MM.1S (cell line): ENCODE measurements around the gene DGUOK.

Source experiments
- DNase-seq: peaks from one replicate; pipeline ENCODE4 v3.0.0-alpha.2; 2015
- H2AFZ ChIP-seq: fragments of 300-600 bp; sonication (generic); 2 replicates; pipeline ENCODE4 v1.6.0; 2016; ENCODE audit warnings: antibody characterized with exemption, low read length
- H3F3A ChIP-seq: fragments of 300-600 bp; sonication (generic); 2 replicates; pipeline ENCODE4 v1.6.1; 2016; ENCODE audit warnings: mild to moderate bottlenecking, antibody characterized with exemption, low read length, moderate library complexity, mixed read lengths; ENCODE audit not compliant: insufficient read depth
- H3K27ac ChIP-seq: fragments of 300-600 bp; sonication (generic); 2 replicates; pipeline ENCODE4 v1.5.1; 2016; ENCODE audit warnings: mild to moderate bottlenecking, low read length
- H3K27me3 ChIP-seq: fragments of 300-600 bp; sonication (generic); replicated peaks from 2 replicates; pipeline ENCODE4 v1.6.0; 2016; ENCODE audit warnings: low read length; ENCODE audit not compliant: insufficient read depth
- H3K36me3 ChIP-seq: fragments of 300-600 bp; sonication (generic); replicated peaks from 2 replicates; pipeline ENCODE4 v1.6.1; 2016; ENCODE audit warnings: mild to moderate bottlenecking, low read length, mixed read lengths; ENCODE audit not compliant: insufficient read depth
- H3K4me1 ChIP-seq: fragments of 300-600 bp; sonication (generic); 2 replicates; pipeline ENCODE4 v1.6.1; 2016; ENCODE audit warnings: low read length, mixed read lengths
- H3K4me2 ChIP-seq: fragments of 300-600 bp; sonication (generic); 2 replicates; pipeline ENCODE4 v1.6.0; 2016; ENCODE audit warnings: low read depth, low read length
- H3K4me3 ChIP-seq: fragments of 300-600 bp; sonication (generic); 2 replicates; pipeline ENCODE4 v1.5.1; 2016; ENCODE audit warnings: low read length, mixed read lengths
- H3K79me2 ChIP-seq: fragments of 300-600 bp; sonication (generic); 2 replicates; pipeline ENCODE4 v1.6.1; 2016; ENCODE audit warnings: mixed run types, low read length, mixed read lengths
- H3K9ac ChIP-seq: fragments of 300-600 bp; sonication (generic); 2 replicates; pipeline ENCODE4 v1.6.1; 2016; ENCODE audit warnings: low read length, mixed read lengths
- H3K9me2 ChIP-seq: fragments of 300-600 bp; sonication (generic); replicated peaks from 2 replicates; pipeline ENCODE4 v1.6.1; 2016; ENCODE audit warnings: mild to moderate bottlenecking, low read length, mixed read lengths; ENCODE audit not compliant: insufficient read depth
- H3K9me3 ChIP-seq: fragments of 300-600 bp; sonication (generic); replicated peaks from 2 replicates; pipeline ENCODE4 v1.6.1; 2016; ENCODE audit warnings: mild to moderate bottlenecking, low read length, mixed read lengths; ENCODE audit not compliant: insufficient read depth
- H4K20me1 ChIP-seq: fragments of 300-600 bp; sonication (generic); 2 replicates; pipeline ENCODE4 v1.6.1; 2016; ENCODE audit warnings: mild to moderate bottlenecking, low read length, moderate library complexity, mixed read lengths; ENCODE audit not compliant: insufficient read depth
- CTCF ChIP-seq: fragments of 300-600 bp; sonication (generic); IDR thresholded peaks from 2 replicates; pipeline ENCODE4 v1.5.1; 2016; ENCODE audit warnings: antibody characterized with exemption, low read length, mixed read lengths
- EZH2 ChIP-seq: fragments of 300-600 bp; sonication (generic); optimal IDR thresholded peaks from 2 replicates; pipeline ENCODE3; 2017; ENCODE audit warnings: low read depth, mild to moderate bottlenecking, antibody characterized with exemption, low read length, mixed read lengths
- EZH2phosphoT487 ChIP-seq: fragments of 300-600 bp; sonication (generic); IDR thresholded peaks from 2 replicates; pipeline ENCODE4 v1.6.1; 2018; ENCODE audit warnings: antibody characterized with exemption, low read length

The DGUOK gene

GRCh38 chr2:73980566-73980965, 53.9 kb downstream of the DGUOK start:
- 0 out of 2 replicates have a peak, but pooled peaks cover 16% of the 10 kb centered on the region for H3K27me3 ChIP-seq
- H3F3A ChIP-seq: peaks cover 16% of the 10 kb centered on the region

GRCh38 chr2:73981081-73982001, 54.7 kb downstream of the DGUOK start:
- Histone ChIP-seq H3K4me1 (peaks cover 6% of the 10 kb centered on the region), H3F3A (peaks cover 16% of the 10 kb centered on the region), H3K27me3 (0 out of 2 replicates have a peak, but pooled peaks cover 16% of the 10 kb centered on the region), H3K36me3 (no peaks in the 10 kb centered on the region), H3K79me2 (peaks cover 9% of the 10 kb centered on the region), H3K9ac (no peak overlapping the region), H3K27ac (no peak overlapping the region), H3K4me3 (peak overlapping the region; percentile 43), H3K9me2 (no peaks in the 10 kb centered on the region), H4K20me1 (no peaks in the 10 kb centered on the region), H3K4me2 (peak overlapping the region; percentile 64), H3K9me3 (no peaks in the 10 kb centered on the region), H2AFZ (peak overlapping the region; percentile 51; the same call in 1 of the 2 replicates)
- DNase-seq: no peak
- TF ChIP-seq EZH2phosphoT487: no peak
- no peak for TF ChIP-seq EZH2
- no peak for TF ChIP-seq CTCF

More at GRCh38 chr2:73980566-73980965, 53.9 kb downstream of the DGUOK start:
- TF ChIP-seq CTCF (no peak), EZH2 (no peak), EZH2phosphoT487 (no peak)
- H3K4me1 ChIP-seq: no peaks in the 10 kb centered on the region
- peaks cover 1% of the 10 kb centered on the region for H3K79me2 ChIP-seq
- H3K27ac ChIP-seq: no peak overlapping the region
- no peak for DNase-seq
- H3K9me3 ChIP-seq: no peaks in the 10 kb centered on the region
- H3K4me2 ChIP-seq: peak overlapping the region; percentile 64; the same call in 1 of the 2 replicates
- no peak overlapping the region for H2AFZ ChIP-seq
- no peak overlapping the region for H3K4me3 ChIP-seq
- no peaks in the 10 kb centered on the region for H3K9me2 ChIP-seq
- H4K20me1 ChIP-seq: no peaks in the 10 kb centered on the region
- H3K9ac ChIP-seq: no peak overlapping the region
- H3K36me3 ChIP-seq: no peaks in the 10 kb centered on the region

GRCh38 chr2:73982140-73982617, 55.5 kb downstream of the DGUOK start:
- no peak for TF ChIP-seq EZH2
- no peak for TF ChIP-seq EZH2phosphoT487
- TF ChIP-seq CTCF: no peak
- Histone ChIP-seq H3K27ac (no peak overlapping the region), H2AFZ (no peak overlapping the region), H3K4me2 (no peak overlapping the region), H3K9ac (no peak overlapping the region), H3K79me2 (peaks cover 17% of the 10 kb centered on the region), H3K9me2 (no peaks in the 10 kb centered on the region), H3K4me1 (peaks cover 15% of the 10 kb centered on the region), H4K20me1 (no peaks in the 10 kb centered on the region), H3K27me3 (0 out of 2 replicates have a peak, but pooled peaks cover 16% of the 10 kb centered on the region), H3K36me3 (no peaks in the 10 kb centered on the region), H3K9me3 (no peaks in the 10 kb centered on the region), H3F3A (peaks cover 16% of the 10 kb centered on the region), H3K4me3 (no peak overlapping the region)
- DNase-seq: no peak
